NCI-H1930 (cell line): ENCODE results near the gene CEMIP.
"Not testable (repeated sequence)": the region's sequence is repeated elsewhere in the genome, so short reads cannot be mapped to it uniquely, and the experiment has no call there.

Experiments used
- DNase-seq, 2 experiments: peaks; one replicate each; lab custom pipeline; 2025; lab: John Stamatoyannopoulos, UW

The CEMIP gene

DNA sequence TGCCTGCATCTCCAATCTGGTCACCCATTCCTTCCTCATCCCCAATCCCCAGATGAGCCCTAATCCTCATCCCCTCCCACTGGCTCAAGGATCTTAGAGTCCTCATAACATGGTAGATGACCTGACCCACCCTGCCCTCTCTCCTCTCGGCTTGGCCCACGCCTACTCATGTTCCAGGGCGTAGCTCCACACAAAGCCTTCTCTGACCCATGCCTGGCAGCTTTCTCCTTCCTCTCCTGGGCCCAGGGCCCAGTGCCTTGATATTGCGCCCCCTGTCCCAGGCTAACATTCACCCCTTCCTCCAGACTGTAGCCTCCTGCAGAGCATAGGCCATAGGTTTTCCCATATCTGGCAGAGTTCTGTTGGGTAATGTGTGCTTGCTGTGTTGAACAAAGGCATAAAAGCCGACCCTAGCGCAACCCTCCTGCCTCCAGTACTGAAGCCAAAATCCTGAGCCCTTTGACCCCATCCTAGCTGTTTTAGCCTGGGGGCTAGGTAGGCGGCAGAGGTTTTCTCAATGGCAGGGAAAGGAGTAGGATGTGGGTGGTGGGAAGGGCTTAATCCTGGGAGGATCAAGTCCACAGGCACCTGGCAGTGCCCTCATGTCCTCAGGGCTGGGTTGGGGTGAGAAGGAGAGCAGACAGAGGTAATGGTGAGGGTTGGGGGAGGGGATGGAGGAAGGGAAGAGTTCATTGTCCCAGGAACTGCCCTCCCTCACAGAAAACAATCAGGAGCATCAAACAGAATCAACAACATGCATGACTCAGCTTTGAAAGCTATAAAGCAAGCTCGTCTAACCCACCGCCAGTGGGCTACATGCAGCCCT lies 175.0 kb downstream of the CEMIP start:
- DNase-seq = no peak

- DNase-seq = not testable (repeated sequence)
Observed at GRCh38 chr15:80955571-80956452, 176.6 kb downstream of the CEMIP start.

- no peak for DNase-seq
Observed at GRCh38 chr15:80957556-80957955, 178.4 kb downstream of the CEMIP start.

DNA sequence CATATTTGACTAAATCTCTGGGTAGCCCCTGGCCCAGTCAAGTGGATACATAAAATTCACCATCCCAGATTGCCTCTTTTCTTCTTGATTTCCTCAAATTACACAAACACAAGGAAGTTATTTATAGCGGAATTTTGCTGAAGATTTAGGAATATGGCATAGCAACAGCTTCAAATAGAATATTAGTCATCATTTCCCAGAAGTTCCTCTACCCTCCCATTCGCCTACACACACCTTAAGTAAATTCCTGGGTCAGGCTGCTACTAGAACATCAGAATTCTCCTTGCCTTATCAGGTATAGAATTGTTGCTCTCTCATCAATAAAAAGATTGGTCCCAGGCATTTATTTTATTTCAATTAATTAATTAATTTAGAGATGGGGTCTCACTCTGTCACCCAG lies 178.8 kb downstream of the CEMIP start:
- DNase-seq = no peak

DNA sequence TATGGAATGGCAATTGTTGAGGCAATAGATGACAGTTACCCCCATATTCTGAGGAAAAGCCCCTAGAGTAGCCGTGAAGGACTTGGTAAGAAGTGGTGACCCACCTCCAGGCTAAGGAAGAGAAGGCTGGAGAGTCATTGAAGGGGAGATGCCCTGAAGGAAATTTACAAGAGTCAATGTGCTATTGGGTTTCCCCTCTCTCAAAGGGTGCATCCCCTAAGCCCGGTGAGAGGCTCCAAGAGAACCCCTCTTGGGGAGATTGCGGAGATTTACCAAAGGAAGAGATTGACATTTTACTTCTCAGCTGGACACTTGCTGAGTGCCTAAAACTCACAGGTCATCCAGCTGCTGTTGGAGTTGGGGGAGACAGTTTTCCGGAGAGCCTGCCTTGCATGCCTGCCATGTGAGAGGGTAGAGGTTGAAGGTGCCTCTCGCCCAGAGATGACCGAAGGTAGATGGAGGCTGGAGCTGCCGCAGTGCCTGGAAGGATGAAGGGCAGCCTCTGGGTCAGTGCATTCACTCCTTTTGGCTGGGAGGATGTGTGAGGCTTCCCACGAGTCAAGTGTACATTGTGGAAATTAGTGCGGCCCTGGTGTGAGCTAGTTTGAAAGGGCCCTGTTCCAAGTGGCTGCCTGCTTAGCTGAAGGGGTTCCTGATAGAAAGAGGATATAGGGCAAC lies 179.8 kb downstream of the CEMIP start:
- DNase-seq = no peak

- DNase-seq = not testable (repeated sequence)
Observed at GRCh38 chr15:80965454-80965853, 186.3 kb downstream of the CEMIP start.

DNA sequence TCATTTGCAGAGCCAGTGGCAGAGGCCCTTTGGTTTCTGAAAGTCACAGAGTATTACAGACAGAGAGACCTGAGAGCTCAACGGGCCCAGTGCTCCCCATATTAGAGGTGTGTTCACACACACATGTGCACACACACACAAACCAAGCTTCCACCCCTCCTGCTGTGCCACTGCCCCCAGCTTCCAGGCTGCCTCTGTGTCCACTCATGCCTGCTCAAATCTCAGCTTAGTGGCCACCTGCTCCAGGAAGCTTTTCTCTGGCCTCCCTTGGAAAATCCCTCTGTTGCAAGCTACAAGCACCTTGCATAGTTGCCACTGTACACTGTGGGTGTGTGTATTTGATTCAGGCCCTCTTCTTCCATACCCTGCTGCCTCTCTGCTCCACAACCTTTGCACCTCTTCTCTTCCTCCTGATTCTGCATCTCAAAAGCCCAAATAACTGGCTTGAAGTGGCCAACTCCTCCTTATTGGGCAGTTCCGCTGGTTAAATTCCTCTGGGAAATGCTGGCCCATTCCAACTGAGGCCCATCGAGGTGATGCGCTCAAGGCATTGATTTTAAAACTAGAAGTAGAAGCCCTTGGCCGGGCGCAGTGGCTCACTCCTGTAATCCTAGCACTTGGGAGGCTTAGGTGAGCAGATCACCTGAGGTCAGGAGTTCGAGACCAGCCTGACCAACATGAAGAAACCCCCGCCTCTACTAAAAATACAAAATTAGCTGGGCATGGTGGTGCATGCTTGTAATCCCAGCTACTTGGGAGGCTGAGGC lies 187.4 kb downstream of the CEMIP start:
- DNase-seq = no peak

- no peak for DNase-seq
Observed at GRCh38 chr15:80967451-80967850, 188.3 kb downstream of the CEMIP start.

GRCh38 chr15:80967991-80968510 lies 188.9 kb downstream of the CEMIP start:
- no peak for DNase-seq

- no peak for DNase-seq
Observed at GRCh38 chr15:80969316-80969715, 190.1 kb downstream of the CEMIP start.

DNA sequence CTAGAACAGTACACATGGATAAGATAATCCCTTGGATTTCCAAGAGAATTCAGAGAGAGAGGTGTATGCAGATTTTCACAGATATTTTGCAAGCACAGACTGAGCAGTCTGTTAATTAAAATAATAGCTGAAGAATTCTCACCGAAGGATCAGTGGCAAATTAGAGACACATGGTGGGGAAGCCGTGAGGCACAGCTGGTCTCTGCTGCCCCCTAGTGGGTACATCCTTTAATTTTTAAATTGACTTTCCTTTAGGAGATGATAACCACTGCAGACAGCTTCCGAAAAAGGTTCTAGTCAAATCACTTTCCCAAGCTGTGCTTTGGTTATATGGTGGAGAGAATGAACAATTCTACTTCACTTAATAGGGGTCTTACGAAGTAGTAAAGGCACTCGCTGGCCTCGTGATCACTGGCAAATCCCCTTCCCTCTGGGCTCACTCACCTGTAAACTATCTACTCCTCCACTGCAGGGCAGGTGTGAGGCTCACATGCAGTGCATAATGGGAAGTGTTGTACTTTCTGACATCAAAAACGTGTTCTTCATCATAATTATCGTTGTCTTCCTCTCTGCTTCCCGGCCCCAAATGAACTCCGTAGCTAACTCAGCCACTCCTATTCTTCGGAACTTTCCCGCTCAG lies 191.0 kb downstream of the CEMIP start:
- DNase-seq = peak in 1 of 2 experiments; percentile 15

DNA sequence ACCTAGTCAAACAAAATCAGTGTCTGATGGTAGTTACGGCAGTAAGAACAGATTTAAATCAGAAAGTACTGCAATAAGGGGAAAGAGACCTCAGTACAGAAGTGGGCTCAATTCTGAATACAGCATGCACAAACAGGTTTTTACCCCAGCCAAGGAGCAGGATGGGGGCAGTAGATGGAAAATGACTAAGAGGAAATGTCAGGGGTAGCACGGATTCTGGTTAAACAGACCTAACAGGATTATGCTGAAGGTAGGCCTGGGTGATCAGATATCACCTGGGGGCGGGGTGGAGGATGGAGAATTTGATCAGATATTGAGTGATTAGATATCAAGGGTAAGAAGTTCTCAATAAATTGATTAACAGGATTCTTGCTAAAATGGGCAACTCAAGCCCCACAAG lies 191.5 kb downstream of the CEMIP start:
- DNase-seq = no peak

GRCh38 chr15:80971143-80971542 lies 192.0 kb downstream of the CEMIP start:
- no peak for DNase-seq

DNA sequence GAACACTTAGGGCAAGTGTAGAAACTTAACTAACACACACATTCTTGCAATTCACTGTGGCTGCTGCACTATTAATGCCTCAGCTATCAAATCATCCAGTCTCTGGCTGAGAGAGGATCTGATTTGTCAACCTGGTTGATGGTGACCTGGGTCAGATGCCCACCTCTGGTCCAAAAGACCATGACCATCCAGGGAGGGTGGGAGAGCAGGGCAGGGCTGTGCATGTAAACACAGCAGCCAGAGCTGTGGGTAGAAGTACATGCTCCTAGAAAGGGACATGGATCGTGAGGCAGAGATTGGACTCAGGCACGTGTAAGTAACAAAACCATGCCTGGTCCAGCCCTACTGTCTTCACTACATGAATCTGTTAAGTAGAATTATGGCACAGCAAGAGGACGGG lies 193.1 kb downstream of the CEMIP start:
- no peak for DNase-seq

DNA sequence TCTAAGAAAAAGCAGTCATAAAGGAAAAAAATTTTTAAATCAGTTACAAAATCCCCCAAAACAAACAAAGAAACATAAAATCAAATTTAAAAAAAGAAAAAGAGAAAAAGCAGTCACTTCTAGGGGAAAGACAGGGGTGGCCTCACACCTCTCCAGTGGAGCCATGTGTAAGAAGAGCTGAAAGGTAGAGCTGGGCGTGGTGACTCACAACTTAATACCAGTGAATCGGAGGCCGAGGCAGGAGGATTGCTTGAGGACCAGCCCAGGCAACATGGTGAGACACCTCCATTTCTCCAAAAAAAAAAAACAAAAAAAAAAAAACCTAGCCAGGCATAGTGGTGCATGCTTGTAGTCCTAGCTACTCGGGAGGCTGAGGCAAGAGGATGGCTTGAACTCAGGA lies 195.7 kb downstream of the CEMIP start:
- no peak for DNase-seq

- no peak for DNase-seq
Observed at GRCh38 chr15:80976851-80977250, 197.7 kb downstream of the CEMIP start.

GRCh38 chr15:80977627-80978036 lies 198.5 kb downstream of the CEMIP start:
- no peak for DNase-seq

DNA sequence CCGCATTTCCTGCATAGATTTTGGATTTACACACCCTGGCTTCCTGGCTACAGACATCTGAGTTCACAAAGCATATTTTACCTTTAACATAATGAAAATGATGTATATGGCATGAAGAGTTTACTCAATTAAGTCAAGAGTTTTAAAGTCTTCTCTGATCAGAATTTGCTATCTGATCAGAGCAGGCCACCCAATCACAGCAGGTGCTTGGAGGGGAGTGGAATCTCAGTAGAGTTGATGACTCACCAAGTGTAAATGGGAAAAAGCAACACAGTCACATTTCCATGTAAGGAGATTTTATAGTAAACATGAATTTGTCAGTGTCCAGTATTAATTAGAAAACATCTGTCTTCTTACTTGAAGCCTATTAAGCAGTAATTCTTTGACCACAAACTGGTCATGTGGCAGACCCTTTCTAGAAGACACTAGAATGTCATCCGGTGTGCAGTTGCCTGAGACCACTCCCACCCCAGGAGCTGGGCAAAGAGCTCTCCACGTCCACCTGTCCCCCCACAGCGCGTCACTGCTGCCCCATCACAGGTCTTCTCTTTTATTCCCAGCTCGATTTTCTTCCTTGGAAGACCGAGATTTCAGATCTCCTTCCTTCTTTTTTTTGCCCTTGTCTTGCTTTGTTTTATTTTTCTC lies 199.6 kb downstream of the CEMIP start:
- no peak for DNase-seq

- no peak for DNase-seq
Observed at GRCh38 chr15:80979538-80980200, 200.5 kb downstream of the CEMIP start.

- DNase-seq = no peak
Observed at GRCh38 chr15:80982205-80982604, 203.0 kb downstream of the CEMIP start.
